NB4 (cell line): ENCODE data around the gene CORIN.

ENCODE experiments used
- MAX ChIP-seq: IDR thresholded peaks from 2 replicates; pipeline ENCODE4 v1.6.1; 2011; ENCODE audit warnings: low read depth, low read length
- POLR2A ChIP-seq: IDR thresholded peaks from 2 replicates; pipeline ENCODE4 v1.6.1; 2011; ENCODE audit warnings: mild to moderate bottlenecking; ENCODE audit not compliant: insufficient read length; ENCODE audit errors: extremely low read depth
- TF ChIP-seq, protein P1 (sequence below): IDR thresholded peaks from one replicate; pipeline ENCODE4 v1.5.1; 2012; ENCODE audit warnings: low read depth, low read length

GRCh38 chr4:47785153-47785552 lies 52.7 kb downstream of the CORIN start:
- TF ChIP-seq, protein P1, sequence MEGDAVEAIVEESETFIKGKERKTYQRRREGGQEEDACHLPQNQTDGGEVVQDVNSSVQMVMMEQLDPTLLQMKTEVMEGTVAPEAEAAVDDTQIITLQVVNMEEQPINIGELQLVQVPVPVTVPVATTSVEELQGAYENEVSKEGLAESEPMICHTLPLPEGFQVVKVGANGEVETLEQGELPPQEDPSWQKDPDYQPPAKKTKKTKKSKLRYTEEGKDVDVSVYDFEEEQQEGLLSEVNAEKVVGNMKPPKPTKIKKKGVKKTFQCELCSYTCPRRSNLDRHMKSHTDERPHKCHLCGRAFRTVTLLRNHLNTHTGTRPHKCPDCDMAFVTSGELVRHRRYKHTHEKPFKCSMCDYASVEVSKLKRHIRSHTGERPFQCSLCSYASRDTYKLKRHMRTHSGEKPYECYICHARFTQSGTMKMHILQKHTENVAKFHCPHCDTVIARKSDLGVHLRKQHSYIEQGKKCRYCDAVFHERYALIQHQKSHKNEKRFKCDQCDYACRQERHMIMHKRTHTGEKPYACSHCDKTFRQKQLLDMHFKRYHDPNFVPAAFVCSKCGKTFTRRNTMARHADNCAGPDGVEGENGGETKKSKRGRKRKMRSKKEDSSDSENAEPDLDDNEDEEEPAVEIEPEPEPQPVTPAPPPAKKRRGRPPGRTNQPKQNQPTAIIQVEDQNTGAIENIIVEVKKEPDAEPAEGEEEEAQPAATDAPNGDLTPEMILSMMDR, result no peak
- TF ChIP-seq POLR2A (no peak), MAX (no peak)
